Measurements from ENCODE around the gene WNT7B. TPM values are rescaled to one million over a fixed set of nuclear protein-coding genes. Genes with fewer than 3 reads are reported as not detected.

Gene WNT7B
- total RNA-seq, result 3.7 and 4.3 TPM in 2 replicates
- long read RNA-seq, partial matches to known transcripts, result 0 of 1 reads
- long read RNA-seq, other reads (novel, unspliced or antisense), result 1 of 1 reads

GRCh38 chr22:45977003-45977411 lies at the start of gene WNT7B:
WNT7B (minus strand) TSS chr22:45977162; CDS start chr22:45976754, 408 bp downstream.
- Mint-ChIP-seq H3K27me3 (peaks cover 42% of the 10 kb centered on the region), H3K4me3 (ENCODE audit: low read depth) (peak within 1 kb of the TSS; percentile 67), H3K27ac (no peak within 1 kb of the TSS), H3K36me3 (ENCODE audit: insufficient read depth) (no peaks in the 10 kb centered on the region), H3K4me1 (ENCODE audit: low read depth) (peaks cover 7% of the 10 kb centered on the region), H3K9me3 (ENCODE audit: low read depth) (no peaks in the 10 kb centered on the region)
- no peak for DNase-seq (ENCODE audit: low spot score, unreplicated experiment)
- no peak for TF ChIP-seq CTCF (IDR thresholded peaks at IDR 0.05; ENCODE audit: unreplicated experiment)

GRCh38 chr22:46025973-46026898 lies 49.3 kb upstream of the WNT7B start:
- peaks cover 4% of the 10 kb centered on the region for H3K4me1 Mint-ChIP-seq (ENCODE audit: low read depth)
- no peak for DNase-seq (ENCODE audit: low spot score, unreplicated experiment)
- H3K4me3 Mint-ChIP-seq (ENCODE audit: low read depth), result peak overlapping the region; percentile 72
- H3K27me3 Mint-ChIP-seq, result peaks cover 68% of the 10 kb centered on the region
- H3K36me3 Mint-ChIP-seq (ENCODE audit: insufficient read depth), result no peaks in the 10 kb centered on the region
- H3K27ac Mint-ChIP-seq, result peak overlapping the region; percentile 53
- H3K9me3 Mint-ChIP-seq (ENCODE audit: low read depth), result no peaks in the 10 kb centered on the region
- TF ChIP-seq CTCF (IDR thresholded peaks at IDR 0.05; ENCODE audit: unreplicated experiment), result no peak

GRCh38 chr22:46025225-46025972 lies 48.4 kb upstream of the WNT7B start:
- no peak for DNase-seq (ENCODE audit: low spot score, unreplicated experiment)
- H3K27me3 Mint-ChIP-seq, result peaks cover 71% of the 10 kb centered on the region
- H3K27ac Mint-ChIP-seq, result no peak overlapping the region
- H3K9me3 Mint-ChIP-seq (ENCODE audit: low read depth), result no peaks in the 10 kb centered on the region
- H3K36me3 Mint-ChIP-seq (ENCODE audit: insufficient read depth), result no peaks in the 10 kb centered on the region
- H3K4me3 Mint-ChIP-seq (ENCODE audit: low read depth), result no peak overlapping the region
- TF ChIP-seq CTCF (IDR thresholded peaks at IDR 0.05; ENCODE audit: unreplicated experiment), result no peak
- H3K4me1 Mint-ChIP-seq (ENCODE audit: low read depth), result peaks cover 4% of the 10 kb centered on the region

GRCh38 chr22:46024136-46024840 lies 47.3 kb upstream of the WNT7B start:
- Mint-ChIP-seq H3K27me3 (peaks cover 69% of the 10 kb centered on the region), H3K4me1 (ENCODE audit: low read depth) (peaks cover 4% of the 10 kb centered on the region), H3K27ac (no peak overlapping the region), H3K9me3 (ENCODE audit: low read depth) (no peaks in the 10 kb centered on the region), H3K36me3 (ENCODE audit: insufficient read depth) (no peaks in the 10 kb centered on the region), H3K4me3 (ENCODE audit: low read depth) (no peak overlapping the region)
- TF ChIP-seq CTCF (IDR thresholded peaks at IDR 0.05; ENCODE audit: unreplicated experiment), result no peak
- DNase-seq (ENCODE audit: low spot score, unreplicated experiment), result no peak

- no peak overlapping the region for H3K4me3 Mint-ChIP-seq (ENCODE audit: low read depth)
- H3K36me3 Mint-ChIP-seq (ENCODE audit: insufficient read depth), result no peaks in the 10 kb centered on the region
- no peak for TF ChIP-seq CTCF (IDR thresholded peaks at IDR 0.05; ENCODE audit: unreplicated experiment)
- H3K27me3 Mint-ChIP-seq, result peaks cover 64% of the 10 kb centered on the region
- H3K27ac Mint-ChIP-seq, result no peak overlapping the region
- no peaks in the 10 kb centered on the region for H3K9me3 Mint-ChIP-seq (ENCODE audit: low read depth)
- DNase-seq (ENCODE audit: low spot score, unreplicated experiment), result no peak
- H3K4me1 Mint-ChIP-seq (ENCODE audit: low read depth), result peaks cover 4% of the 10 kb centered on the region
Observed at GRCh38 chr22:46023558-46023981, 46.6 kb upstream of the WNT7B start.

Measured in progenitor cell of endocrine pancreas (in vitro differentiated cells).